DLD1 (cell line): ENCODE results near the gene TSC22D3.
"Not testable (repeated sequence)": the region's sequence is repeated elsewhere in the genome, so short reads cannot be mapped to it uniquely, and the experiment has no call there.

Experiments used
- in situ Hi-C: cut with HindIII; loops from 2 replicates; pipeline ENCODE4 v1.10.0; 2017; ENCODE audit warnings: low sequenced_read_pairs

TSC22D3 gene

GRCh38 chrX:107713203-107713542 is 62.4 kb downstream of the TSC22D3 start:
- in situ Hi-C loops: no loop called here

DNA sequence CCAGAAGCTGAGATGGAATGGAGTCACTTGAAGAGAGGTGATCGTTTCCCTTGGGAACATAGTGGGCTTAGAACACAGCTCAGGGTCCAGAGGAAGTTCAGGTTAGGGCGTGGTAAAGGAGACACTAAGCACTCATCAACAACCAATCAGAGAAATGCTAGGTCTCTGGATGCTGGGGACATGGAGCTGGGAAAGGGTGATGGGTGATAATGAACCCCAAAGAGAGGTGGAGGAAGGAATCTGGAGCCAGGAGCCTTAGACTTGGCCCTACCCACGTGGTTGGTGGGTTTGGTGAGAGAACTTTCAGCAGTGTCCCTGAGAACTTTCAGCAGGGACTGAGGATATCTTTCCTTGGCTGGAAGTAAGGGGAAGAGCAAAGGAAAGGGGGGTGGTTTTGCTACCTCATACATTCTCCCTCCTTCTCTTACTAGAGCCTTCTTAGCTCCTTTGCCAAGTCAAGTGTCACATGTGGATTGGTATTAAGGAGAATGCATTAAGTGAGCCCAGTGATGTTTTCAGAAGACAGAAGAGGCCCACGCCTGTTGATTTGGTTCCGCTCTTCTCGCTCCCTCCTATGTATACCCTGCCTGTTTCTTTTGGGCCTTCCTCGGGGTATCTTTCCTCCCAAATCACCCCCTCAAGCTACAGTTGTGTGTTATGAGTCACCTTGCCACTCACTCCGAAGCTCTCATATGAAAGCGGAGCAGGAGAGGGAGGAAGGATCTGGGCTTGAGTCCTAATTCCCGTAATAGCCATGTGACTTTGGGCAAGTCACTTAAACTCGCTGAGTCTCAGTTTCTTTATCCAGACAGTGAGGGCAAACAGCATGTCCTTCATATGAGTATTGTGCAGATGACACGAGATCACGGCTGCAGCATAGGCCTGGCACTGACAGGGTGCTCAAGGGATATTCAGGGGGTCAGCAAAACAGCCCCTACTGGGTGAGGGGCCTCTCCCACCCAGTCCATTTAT is 63.1 kb downstream of the TSC22D3 start:
- in situ Hi-C loops: no loop called here

DNA sequence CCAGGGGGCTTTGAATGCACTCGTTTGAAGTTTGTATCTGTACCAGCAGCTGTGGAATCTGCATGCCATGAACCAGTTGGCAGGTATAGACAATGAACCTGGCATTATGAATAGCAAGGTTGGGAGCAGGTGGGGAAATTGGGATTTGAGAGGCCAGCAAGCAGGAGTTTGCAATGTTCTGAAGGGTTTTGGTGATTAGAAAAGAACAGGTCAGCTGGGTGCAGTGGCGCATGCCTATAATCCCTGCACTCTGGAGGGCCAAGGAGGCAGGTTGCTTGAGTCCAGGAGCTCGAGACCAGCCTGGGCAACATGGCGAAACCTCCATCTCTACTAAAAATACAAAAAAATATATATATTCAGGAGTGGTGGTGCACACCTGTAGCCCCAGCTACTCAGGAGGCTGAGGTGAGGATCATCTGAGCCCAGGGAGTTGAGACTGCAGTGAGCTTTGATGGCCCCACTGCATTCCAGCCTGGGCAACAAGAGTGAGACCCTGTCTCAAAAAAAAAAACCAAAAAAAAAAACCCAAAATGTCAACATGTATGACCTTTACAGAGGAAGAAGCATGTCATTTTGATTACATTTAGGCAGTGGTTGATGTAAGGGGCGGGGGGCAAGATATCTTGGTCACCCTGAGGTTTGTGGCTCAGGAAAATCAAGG is 63.9 kb downstream of the TSC22D3 start:
- in situ Hi-C loops: no loop called here

GRCh38 chrX:107710617-107711391 is 64.8 kb downstream of the TSC22D3 start:
- in situ Hi-C loops: no loop called here

DNA sequence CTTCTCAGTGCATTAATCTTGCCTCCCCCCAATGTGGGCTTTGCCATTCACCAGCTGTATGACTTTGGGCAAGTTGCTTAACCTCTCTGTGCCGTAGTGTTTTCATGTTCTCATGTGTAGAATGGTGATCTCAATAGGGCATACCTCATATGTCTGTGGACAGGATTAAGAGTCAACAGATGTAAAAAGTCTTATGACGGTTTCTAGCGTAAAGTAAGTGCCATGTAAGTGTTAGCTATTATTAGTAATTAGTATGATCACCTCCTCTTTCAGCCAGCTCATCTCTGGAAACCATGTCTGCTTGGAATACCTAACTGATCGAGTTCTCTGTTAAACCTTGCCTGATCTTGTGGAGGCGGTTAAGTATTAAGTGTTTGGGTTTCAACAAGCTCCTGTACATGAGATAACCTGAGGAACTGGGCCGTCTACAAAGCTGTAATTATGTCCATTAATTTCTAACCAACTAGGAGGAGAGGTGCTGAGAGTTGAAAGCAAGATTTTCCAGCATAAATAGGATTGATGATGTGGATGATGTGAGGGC is 66.3 kb downstream of the TSC22D3 start:
- in situ Hi-C loops: no loop called here

DNA sequence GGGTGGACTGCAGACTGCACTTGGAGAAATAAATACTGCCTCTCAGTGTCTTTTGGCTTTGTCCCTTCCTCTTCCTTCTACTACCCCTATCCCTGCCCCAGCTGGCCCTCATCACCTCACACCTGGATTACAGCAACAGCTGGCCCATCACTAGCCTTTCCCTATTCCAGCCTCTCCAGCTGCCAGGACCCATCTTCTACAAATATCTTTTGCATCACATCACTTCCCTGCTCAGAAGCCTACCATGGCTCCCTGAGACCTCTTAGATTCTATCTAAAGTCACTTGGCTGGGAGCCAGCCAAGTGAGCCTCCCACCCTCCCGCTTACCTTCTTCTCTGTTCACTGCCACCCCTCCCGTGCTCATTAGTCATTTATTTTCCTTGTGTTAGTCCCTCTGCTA is 66.8 kb downstream of the TSC22D3 start:
- in situ Hi-C loops: no loop called here

DNA sequence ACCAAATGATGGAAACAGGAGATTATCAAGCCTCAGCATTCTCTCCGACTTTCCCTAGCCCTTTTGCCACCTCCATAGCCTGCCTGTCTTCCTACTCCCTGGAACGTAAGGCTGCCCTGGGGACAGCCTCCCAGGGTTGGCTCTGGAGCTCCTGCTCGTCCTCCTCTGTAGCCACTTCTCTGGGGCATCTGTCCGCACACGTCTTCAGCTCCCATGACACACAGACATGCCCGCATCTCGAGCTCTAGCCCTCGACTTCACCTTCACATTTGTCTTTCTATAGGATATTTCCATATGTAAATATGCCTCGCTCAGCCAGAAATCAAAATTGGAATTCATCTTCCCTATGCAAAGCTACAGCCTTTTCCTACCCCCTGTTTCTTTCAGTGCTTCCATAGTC is 67.7 kb downstream of the TSC22D3 start:
- in situ Hi-C loops: no loop called here

DNA sequence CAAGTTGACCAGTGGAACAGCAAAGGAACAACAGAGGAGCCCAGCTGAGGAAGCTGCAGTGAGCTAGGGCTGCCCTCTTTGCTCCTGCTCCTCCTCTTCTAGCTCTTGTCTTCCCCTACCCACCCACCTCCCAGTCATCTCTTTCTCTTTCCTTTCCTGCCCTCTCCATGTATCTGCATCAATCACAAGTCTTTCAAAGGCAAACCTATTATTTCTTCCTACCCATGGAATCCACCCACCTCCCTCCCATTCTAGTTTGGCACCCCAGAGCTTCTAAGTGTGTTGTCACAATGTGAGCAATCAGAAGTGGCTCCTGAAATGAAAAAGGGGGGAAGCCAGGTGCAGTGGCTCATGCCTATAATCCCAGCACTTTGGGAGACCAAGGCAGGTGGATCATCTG is 69.3 kb downstream of the TSC22D3 start:
- in situ Hi-C loops: no loop called here

- in situ Hi-C loops: no loop called here
These were observed 71.0 kb downstream of the TSC22D3 start for GRCh38 chrX:107704587-107704986.

- in situ Hi-C loops: no loop called here
These were observed 71.4 kb downstream of the TSC22D3 start for GRCh38 chrX:107704181-107704580.

GRCh38 chrX:107701493-107702121 is 74.0 kb downstream of the TSC22D3 start:
- in situ Hi-C loops: no loop called here

DNA sequence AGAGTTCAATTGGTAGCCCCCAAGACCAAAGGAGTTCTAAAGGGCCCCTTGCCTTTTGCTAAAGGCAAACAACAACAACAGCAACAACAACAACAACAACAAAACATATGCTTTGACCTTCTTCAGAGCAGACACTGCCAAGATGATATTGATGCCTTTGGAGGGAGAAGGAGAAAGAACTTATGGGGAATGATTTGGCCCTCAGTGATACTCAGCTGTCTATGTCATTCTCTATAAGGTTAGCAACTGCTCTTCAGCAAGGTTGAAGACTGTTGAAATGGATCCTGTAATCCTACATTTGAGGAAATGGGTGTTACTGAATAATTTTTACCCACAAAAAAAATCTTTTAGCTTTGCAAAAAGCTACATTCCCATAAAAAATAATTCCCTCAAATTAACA is 74.8 kb downstream of the TSC22D3 start:
- in situ Hi-C loops: no loop called here

- in situ Hi-C loops: no loop called here
These were observed 75.2 kb downstream of the TSC22D3 start for GRCh38 chrX:107700317-107700774.

- in situ Hi-C loops: no loop called here
These were observed 76.0 kb downstream of the TSC22D3 start for GRCh38 chrX:107699616-107700015.

GRCh38 chrX:107691024-107691448 is 84.6 kb downstream of the TSC22D3 start:
- in situ Hi-C loops: no loop called here

DNA sequence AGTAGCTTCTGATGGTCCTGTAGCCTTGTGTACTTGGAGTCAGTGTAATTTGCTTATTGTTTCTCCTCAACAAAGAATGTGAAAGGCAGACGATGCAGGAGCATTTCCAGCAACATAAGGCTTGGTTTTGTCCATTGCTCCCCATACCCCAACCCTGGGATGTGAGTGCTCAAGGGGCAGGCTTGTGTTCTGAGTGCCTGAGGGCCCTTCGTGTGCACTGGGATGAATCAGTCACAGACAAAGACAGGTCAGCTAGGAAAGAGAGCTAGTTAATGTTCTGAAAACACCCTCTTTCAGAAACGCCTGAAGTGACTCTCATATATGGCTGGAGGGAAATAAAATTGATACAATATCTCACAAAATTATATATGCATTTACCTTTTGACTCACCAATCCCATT is 88.1 kb downstream of the TSC22D3 start:
- in situ Hi-C loops: no loop called here

- in situ Hi-C loops: no loop called here
These were observed 88.8 kb downstream of the TSC22D3 start for GRCh38 chrX:107686792-107687191.

- in situ Hi-C loops: no loop called here
These were observed 89.6 kb downstream of the TSC22D3 start for GRCh38 chrX:107686026-107686425.

- in situ Hi-C loops: not testable (repeated sequence)
These were observed 90.0 kb downstream of the TSC22D3 start for GRCh38 chrX:107685586-107685985.

GRCh38 chrX:107684956-107685385 is 90.6 kb downstream of the TSC22D3 start:
- in situ Hi-C loops: no loop called here

DNA sequence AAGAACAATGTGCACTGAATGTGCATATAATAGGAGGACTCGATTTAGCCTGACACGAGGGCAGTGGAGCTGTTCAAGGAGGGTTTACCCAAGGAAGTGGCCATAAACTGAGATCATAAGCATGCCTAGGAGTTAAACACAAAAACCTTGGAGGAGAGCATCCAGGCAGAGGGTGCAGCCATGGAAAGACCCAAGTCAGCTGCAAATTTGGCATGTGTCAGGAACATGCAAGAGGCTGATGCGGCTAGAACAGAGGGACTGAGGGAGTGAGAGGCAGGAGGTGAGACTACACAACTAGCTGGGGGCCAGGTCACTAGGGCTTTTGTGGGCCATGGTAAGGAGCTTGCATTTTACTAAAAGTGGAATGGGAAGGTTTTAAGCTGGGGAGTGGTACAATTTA is 91.7 kb downstream of the TSC22D3 start:
- in situ Hi-C loops: no loop called here
